Measurements from ENCODE around the gene ZBTB40.
A peak's percentile ranks its signal among the peaks of the same experiment; 100 is the strongest.

The ZBTB40 gene

GRCh38 chr1:22500471-22500870 lies 48.8 kb downstream of the ZBTB40 start (continued):
- TF ChIP-seq, protein P1, sequence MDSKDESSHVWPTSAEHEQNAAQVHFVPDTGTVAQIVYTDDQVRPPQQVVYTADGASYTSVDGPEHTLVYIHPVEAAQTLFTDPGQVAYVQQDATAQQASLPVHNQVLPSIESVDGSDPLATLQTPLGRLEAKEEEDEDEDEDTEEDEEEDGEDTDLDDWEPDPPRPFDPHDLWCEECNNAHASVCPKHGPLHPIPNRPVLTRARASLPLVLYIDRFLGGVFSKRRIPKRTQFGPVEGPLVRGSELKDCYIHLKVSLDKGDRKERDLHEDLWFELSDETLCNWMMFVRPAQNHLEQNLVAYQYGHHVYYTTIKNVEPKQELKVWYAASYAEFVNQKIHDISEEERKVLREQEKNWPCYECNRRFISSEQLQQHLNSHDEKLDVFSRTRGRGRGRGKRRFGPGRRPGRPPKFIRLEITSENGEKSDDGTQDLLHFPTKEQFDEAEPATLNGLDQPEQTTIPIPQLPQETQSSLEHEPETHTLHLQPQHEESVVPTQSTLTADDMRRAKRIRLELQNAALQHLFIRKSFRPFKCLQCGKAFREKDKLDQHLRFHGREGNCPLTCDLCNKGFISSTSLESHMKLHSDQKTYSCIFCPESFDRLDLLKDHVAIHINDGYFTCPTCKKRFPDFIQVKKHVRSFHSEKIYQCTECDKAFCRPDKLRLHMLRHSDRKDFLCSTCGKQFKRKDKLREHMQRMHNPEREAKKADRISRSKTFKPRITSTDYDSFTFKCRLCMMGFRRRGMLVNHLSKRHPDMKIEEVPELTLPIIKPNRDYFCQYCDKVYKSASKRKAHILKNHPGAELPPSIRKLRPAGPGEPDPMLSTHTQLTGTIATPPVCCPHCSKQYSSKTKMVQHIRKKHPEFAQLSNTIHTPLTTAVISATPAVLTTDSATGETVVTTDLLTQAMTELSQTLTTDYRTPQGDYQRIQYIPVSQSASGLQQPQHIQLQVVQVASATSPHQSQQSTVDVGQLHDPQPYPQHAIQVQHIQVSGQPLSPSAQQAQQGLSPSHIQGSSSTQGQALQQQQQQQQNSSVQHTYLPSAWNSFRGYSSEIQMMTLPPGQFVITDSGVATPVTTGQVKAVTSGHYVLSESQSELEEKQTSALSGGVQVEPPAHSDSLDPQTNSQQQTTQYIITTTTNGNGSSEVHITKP (tag by site-specific recombination; IDR thresholded peaks at IDR 0.05) = no peak
- TF ChIP-seq ZIC2 (tag by site-specific recombination; IDR thresholded peaks at IDR 0.05) = no peak
- TF ChIP-seq ZNF391 (tag by site-specific recombination; IDR thresholded peaks at IDR 0.05; ENCODE audit: borderline replicate concordance, low read depth) = no peak
- TF ChIP-seq ZNF132 (tag by site-specific recombination; IDR thresholded peaks at IDR 0.05; ENCODE audit: borderline replicate concordance) = no peak
- no peak for TF ChIP-seq ZNF146 (tag by site-specific recombination; IDR thresholded peaks at IDR 0.05)
- no peak for TF ChIP-seq ZNF214 (tag by site-specific recombination; IDR thresholded peaks at IDR 0.05; ENCODE audit: borderline replicate concordance)
- TF ChIP-seq ZNF791 (tag by site-specific recombination; IDR thresholded peaks at IDR 0.05) = no peak
- TF ChIP-seq ZNF112 (tag by site-specific recombination; IDR thresholded peaks at IDR 0.05) = no peak
- no peak for TF ChIP-seq SP2 (tag by site-specific recombination; IDR thresholded peaks at IDR 0.05)
- no peak for TF ChIP-seq ZSCAN4 (tag by site-specific recombination; IDR thresholded peaks at IDR 0.05)
- TF ChIP-seq ZBTB7A (tag by site-specific recombination; IDR thresholded peaks at IDR 0.05; ENCODE audit: low read depth) = no peak
- no peak for TF ChIP-seq GLI2 (tag by site-specific recombination; IDR thresholded peaks at IDR 0.05; ENCODE audit: borderline replicate concordance, low read depth)
- TF ChIP-seq ZNF747 (tag by site-specific recombination; IDR thresholded peaks at IDR 0.05) = no peak
- TF ChIP-seq ZNF223 (tag by site-specific recombination; IDR thresholded peaks at IDR 0.05) = no peak
- TF ChIP-seq ZNF560 (tag by site-specific recombination; IDR thresholded peaks at IDR 0.05; ENCODE audit: borderline replicate concordance) = no peak
- no peak for TF ChIP-seq ZNF221 (tag by site-specific recombination; IDR thresholded peaks at IDR 0.05; ENCODE audit: borderline replicate concordance)
- no peak for TF ChIP-seq YY2 (tag by site-specific recombination; IDR thresholded peaks at IDR 0.05)
- TF ChIP-seq, protein P2, sequence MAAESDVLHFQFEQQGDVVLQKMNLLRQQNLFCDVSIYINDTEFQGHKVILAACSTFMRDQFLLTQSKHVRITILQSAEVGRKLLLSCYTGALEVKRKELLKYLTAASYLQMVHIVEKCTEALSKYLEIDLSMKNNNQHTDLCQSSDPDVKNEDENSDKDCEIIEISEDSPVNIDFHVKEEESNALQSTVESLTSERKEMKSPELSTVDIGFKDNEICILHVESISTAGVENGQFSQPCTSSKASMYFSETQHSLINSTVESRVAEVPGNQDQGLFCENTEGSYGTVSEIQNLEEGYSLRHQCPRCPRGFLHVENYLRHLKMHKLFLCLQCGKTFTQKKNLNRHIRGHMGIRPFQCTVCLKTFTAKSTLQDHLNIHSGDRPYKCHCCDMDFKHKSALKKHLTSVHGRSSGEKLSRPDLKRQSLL (tag by site-specific recombination; IDR thresholded peaks at IDR 0.05) = no peak
- no peak for TF ChIP-seq CTCF (tag by site-specific recombination; IDR thresholded peaks at IDR 0.05)
- no peak for TF ChIP-seq ZNF518A (tag by site-specific recombination; conservative IDR thresholded peaks at IDR 0.05; ENCODE audit: low read depth)
- no peak for TF ChIP-seq ZNF654 (tag by site-specific recombination; IDR thresholded peaks at IDR 0.05; ENCODE audit: low read depth)
- no peak for TF ChIP-seq ZNF792 (tag by site-specific recombination; IDR thresholded peaks at IDR 0.05)
- no peak for TF ChIP-seq ZNF19 (tag by site-specific recombination; IDR thresholded peaks at IDR 0.05; ENCODE audit: low read depth)
- TF ChIP-seq, protein P3, sequence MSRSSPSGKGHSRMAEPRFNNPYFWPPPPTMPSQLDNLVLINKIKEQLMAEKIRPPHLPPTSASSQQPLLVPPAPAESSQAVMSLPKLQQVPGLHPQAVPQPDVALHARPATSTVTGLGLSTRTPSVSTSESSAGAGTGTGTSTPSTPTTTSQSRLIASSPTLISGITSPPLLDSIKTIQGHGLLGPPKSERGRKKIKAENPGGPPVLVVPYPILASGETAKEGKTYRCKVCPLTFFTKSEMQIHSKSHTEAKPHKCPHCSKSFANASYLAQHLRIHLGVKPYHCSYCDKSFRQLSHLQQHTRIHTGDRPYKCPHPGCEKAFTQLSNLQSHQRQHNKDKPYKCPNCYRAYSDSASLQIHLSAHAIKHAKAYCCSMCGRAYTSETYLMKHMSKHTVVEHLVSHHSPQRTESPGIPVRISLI (tag by site-specific recombination; IDR thresholded peaks at IDR 0.05) = no peak
- peak; percentile 61; the same call in 1 of the 2 replicates for TF ChIP-seq ZNF843 (tag by site-specific recombination; IDR thresholded peaks at IDR 0.05)
- no peak for TF ChIP-seq HOXD13 (CRISPR knock-in tag; IDR thresholded peaks at IDR 0.05; ENCODE audit: borderline replicate concordance)
